Measurements from ENCODE around the gene MRPL51. TPM values are rescaled to one million over a fixed set of nuclear protein-coding genes. Genes with fewer than 3 reads are reported as not detected.
"Not testable (repeated sequence)": the region's sequence is repeated elsewhere in the genome, so short reads cannot be mapped to it uniquely, and the experiment has no call there.

The MRPL51 gene
- total RNA-seq, 1 donor from 2014 or later: 213 TPM

DNA sequence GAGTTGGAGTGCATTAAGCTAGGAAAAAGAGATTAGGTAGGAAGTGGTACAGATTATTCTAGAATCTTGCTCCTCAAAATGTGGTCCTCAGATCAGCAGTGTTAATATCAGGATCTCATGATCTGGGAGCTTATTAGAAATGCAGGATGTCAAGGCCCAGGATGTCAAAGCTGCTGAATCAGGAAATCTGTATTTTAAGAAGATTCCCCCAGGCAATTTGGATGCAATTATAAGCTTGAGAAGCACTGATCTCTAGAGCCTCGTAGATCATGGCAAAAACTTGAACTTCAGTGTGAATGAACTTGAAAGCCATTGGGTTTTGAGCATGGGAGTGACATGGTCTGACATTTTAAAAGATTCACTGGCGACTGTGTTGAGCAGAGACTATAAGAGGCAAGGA is 7.4 kb upstream of the MRPL51 start:
- Mint-ChIP-seq H3K27ac (no peak overlapping the region), H3K4me3 (no peak overlapping the region), H3K4me1 (ENCODE audit: unreplicated experiment) (peaks cover under 1% of the 10 kb centered on the region), H3K9me3 (no peaks in the 10 kb centered on the region), H3K27me3 (no peaks in the 10 kb centered on the region), H3K36me3 (peaks cover 19% of the 10 kb centered on the region)
- DNase-seq (ENCODE audit: extremely low spot score, unreplicated experiment): no peak
- TF ChIP-seq, protein P1, sequence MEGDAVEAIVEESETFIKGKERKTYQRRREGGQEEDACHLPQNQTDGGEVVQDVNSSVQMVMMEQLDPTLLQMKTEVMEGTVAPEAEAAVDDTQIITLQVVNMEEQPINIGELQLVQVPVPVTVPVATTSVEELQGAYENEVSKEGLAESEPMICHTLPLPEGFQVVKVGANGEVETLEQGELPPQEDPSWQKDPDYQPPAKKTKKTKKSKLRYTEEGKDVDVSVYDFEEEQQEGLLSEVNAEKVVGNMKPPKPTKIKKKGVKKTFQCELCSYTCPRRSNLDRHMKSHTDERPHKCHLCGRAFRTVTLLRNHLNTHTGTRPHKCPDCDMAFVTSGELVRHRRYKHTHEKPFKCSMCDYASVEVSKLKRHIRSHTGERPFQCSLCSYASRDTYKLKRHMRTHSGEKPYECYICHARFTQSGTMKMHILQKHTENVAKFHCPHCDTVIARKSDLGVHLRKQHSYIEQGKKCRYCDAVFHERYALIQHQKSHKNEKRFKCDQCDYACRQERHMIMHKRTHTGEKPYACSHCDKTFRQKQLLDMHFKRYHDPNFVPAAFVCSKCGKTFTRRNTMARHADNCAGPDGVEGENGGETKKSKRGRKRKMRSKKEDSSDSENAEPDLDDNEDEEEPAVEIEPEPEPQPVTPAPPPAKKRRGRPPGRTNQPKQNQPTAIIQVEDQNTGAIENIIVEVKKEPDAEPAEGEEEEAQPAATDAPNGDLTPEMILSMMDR (conservative IDR thresholded peaks at IDR 0.05): no peak

DNA sequence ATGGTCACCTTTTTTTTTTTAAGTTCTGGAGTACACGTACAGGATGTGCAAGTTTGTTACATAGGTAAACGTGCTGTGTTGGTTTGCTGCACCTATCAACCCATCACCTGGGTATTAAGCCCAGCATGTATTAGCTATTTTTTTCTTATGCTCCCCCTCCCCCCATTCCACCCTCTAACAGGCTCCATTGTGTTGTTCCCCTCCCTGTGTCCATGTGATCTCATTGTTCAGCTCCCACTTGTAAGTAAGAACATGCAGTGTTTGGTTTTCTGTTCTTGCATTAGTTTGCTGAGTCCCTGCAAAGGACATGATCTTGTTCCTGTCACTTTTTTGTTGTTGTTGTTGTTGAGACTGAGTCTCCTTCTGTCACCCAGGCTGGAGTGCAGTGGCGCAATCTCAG is 4.2 kb upstream of the MRPL51 start:
- not testable (repeated sequence) for H3K27ac Mint-ChIP-seq; H3K9me3 Mint-ChIP-seq; H3K27me3 Mint-ChIP-seq; DNase-seq (ENCODE audit: extremely low spot score, unreplicated experiment); H3K4me1 Mint-ChIP-seq (ENCODE audit: unreplicated experiment)
- Mint-ChIP-seq H3K36me3 (peaks cover 27% of the 10 kb centered on the region), H3K4me3 (peak overlapping the region; percentile 46)

DNA sequence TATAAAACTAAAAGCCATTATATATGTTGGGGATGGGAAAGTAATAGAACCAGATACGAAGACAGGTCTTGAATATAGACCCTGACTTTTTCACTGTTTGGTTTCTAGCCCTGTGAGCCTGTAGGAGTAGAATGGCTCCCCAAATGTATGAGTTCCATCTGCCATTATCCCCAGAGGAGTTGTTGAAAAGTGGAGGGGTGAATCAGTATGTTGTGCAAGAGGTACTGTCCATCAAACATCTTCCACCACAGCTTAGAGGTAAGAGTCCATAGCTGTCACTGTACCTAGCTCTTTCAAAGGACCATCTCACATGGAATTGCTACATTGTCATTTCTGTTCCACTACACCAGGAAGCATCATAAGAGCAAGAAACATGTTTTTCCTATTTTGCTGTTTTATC is 1.9 kb upstream of the MRPL51 start:
- Mint-ChIP-seq H3K4me3 (peak overlapping the region; percentile 98), H3K27me3 (no peaks in the 10 kb centered on the region), H3K4me1 (ENCODE audit: unreplicated experiment) (peaks cover 7% of the 10 kb centered on the region), H3K9me3 (no peaks in the 10 kb centered on the region), H3K27ac (no peak overlapping the region), H3K36me3 (peaks cover 35% of the 10 kb centered on the region)
- TF ChIP-seq, protein P1 (conservative IDR thresholded peaks at IDR 0.05): no peak
- no peak for DNase-seq (ENCODE audit: extremely low spot score, unreplicated experiment)

DNA sequence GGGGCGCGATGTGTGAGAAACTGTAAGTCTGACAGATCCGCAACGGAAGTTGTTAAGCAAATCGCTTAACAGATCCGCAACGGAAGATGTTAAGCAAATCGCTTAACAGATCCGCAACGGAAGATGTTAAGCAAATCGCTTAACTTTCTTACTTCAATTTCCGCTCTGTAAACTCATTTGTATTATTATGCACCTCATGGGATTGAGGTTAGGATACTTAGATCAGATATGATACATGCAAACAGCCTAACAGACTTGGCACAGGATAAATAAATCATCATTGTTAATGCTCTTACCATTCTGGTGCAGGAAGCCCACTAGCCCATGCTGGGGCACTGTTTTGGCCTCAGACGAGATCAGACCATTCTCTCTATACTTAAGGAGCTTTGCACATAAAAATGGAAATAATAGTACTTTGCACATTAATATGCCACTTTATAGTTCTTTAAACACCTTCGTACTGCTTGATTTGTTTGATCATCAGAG is 1.2 kb upstream of the MRPL51 start:
- Mint-ChIP-seq H3K4me1 (ENCODE audit: unreplicated experiment) (peaks cover 7% of the 10 kb centered on the region), H3K27ac (peak overlapping the region; percentile 100), H3K36me3 (peaks cover 35% of the 10 kb centered on the region), H3K9me3 (no peaks in the 10 kb centered on the region), H3K27me3 (no peaks in the 10 kb centered on the region), H3K4me3 (peak overlapping the region; percentile 98)
- TF ChIP-seq, protein P1 (conservative IDR thresholded peaks at IDR 0.05): no peak
- no peak for DNase-seq (ENCODE audit: extremely low spot score, unreplicated experiment)

DNA sequence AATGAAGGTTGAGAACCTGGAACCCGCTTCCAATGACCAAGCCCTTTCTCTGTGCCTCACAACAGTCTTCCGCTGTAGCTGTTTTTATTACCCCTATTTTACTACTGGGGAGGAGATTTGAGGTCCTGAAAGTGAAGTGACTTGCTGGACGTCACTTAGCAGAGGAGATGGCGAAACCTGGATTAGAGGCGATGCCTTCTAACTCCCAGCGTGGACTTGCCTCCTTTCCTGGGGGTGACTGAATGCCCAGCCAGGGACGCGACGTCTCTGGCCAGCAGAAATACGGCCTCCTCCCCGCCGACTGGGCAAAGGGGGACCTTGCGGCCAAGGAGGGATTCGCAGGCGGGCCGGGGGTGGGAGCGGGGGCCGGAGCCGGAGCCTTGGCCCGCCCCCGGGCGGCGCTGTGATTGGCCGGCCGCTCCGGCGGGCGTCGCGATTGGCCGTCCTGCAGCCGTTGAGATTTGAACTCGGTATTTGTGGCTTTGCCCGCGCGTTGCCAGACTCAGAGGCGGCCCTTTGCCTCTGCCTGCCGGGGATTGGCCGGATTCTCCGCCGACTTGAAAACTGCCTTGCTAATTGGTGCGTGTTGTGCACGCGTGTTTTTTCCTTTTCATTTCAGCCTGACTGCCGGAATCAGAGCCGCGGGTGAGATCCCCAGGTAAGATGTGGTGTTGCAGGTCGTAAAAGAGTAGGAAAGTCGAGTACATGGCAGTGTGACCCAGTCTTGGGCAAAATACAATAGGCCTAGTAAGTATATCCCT is 615 bp upstream of the MRPL51 start, which contains the start of gene NCAPD2:
Gene NCAPD2, plus strand, starts transcription at position 606 of the 761 bp plus-strand sequence. CDS start 997 bp downstream, outside the sequence.
- H3K36me3 Mint-ChIP-seq: peaks cover 35% of the 10 kb centered on the region
- peaks cover 7% of the 10 kb centered on the region for H3K4me1 Mint-ChIP-seq (ENCODE audit: unreplicated experiment)
- H3K9me3 Mint-ChIP-seq: no peaks in the 10 kb centered on the region
- H3K27ac Mint-ChIP-seq: peak within 1 kb of the TSS; percentile 100
- no peaks in the 10 kb centered on the region for H3K27me3 Mint-ChIP-seq
- DNase-seq (ENCODE audit: extremely low spot score, unreplicated experiment): peak; percentile 95
- peak within 1 kb of the TSS; percentile 98 for H3K4me3 Mint-ChIP-seq
- TF ChIP-seq, protein P1 (conservative IDR thresholded peaks at IDR 0.05): peak; percentile 71

DNA sequence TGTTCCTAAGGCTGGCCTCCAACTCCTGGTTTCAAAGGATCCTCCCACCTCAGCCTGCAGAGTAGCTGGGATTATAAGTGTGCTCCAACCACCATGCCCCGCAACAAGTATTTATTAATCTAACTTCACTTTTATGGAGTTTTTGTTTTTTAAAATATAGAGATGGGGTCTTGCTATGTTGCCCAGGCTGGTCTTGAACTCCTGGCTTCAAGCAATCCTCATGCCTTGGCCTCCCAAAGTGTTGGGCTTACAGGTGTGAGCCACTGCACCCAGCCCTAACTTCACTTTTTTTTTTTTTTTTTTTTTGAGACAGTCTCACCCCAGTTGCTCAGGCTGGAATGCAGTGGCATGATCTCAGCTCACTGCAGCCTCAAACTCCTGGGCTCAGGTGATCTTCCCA is 2.4 kb downstream of the MRPL51 start:
- DNase-seq (ENCODE audit: extremely low spot score, unreplicated experiment); H3K9me3 Mint-ChIP-seq; H3K4me3 Mint-ChIP-seq; H3K27me3 Mint-ChIP-seq; H3K4me1 Mint-ChIP-seq (ENCODE audit: unreplicated experiment): not testable (repeated sequence)
- Mint-ChIP-seq H3K27ac (peak overlapping the region; percentile 3), H3K36me3 (peaks cover 23% of the 10 kb centered on the region)
